HG03139 (cell line): ENCODE data around the gene CD84.
"Not testable (repeated sequence)": the region's sequence is repeated elsewhere in the genome, so short reads cannot be mapped to it uniquely, and the experiment has no call there.

Source experiments
- ATAC-seq: cut with Tn5 transposase; IDR thresholded peaks from one replicate; pipeline ENCODE4 v1.9.1; 2021; ENCODE audit not compliant: unreplicated experiment

Gene CD84

DNA sequence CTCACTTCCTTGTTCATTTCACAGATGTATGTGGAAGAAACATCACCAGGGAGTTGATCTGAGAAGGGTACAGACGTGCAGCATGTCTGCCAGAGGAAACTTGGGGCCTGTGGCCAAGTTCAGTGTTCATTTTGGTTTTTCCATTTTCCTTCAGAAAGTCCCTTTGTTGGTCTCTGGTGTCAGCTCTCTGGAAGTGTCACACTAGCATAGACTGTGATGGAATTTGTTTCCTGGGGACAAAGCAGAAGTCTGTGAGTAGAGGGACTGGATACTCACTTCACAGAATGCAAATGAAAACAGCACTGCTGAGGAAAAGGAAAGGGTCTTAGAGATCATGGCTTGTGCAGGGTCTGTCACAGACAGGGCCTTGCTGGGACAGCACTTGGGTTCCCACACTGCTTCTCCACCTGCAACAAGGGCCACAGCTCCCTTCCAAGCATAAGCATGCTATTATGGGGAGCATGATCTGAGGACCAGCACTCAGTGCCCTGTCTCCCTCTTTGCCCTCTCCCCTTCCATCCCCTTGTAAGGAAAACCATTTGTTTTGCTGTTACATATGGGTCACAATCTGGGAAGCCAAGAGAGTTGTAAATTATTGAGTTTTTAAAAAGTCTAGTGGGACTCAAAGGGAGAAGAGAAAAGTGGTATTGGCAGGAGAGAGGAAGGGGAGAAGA, 31.4 kb upstream of the CD84 start:
- ATAC-seq = no peak

DNA sequence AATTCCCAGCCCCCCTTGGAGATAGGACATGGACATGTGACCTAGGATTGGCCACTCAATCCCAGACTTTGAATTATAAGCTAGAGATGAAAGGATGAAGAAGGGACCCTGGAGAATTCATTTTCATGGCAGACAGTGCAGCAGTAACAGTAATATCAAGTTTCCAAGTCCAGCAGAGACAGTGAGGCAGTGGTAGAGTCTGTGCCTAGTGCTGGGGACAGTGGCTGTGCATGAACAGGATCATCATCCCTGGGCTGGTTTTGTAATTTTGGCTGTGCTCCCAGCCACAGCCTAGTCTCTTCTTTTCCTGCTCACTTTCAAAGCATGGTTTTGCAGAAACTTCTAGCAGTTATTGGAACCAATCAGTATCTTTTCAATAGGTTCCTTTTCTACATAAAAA, 29.6 kb upstream of the CD84 start:
- ATAC-seq = no peak

DNA sequence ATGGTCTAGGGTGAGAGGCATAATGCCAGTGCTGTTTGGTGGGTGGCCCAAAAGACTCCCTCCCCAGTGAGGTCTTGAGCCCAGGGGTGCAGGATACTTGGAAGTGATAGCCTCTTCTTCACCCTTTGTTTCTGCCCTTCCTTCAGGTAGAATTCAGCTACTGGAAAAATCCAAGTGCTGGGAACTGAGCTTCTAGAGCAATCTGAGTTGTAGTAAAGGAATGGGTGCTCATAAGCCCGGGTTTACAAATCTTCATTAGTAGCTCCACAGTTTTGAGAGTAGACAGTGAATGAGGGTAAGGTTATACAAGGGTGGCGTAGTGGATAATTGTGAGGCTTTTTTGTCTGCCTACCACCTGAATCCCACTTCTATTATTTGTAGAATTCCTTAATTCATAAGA, 29.2 kb upstream of the CD84 start:
- no peak for ATAC-seq

DNA sequence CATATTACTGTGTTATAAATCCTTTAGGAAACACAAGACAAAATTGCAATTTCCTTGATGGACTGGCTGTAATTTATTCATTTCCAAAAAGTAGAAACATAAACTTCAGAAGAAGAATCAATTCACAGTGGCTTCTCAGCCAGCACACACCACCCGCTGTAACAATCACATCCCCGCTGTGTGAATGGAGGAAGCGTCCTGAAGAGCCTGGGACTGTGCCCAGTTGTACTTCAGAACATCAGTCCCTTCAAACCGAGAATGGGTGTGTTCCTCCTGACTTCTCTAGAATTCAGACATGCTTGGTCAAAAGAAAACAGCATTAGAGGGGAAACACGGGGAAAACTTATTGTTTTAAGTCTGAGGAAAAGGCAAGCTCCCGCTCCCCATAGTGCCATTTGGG, 28.8 kb upstream of the CD84 start:
- ATAC-seq = no peak

DNA sequence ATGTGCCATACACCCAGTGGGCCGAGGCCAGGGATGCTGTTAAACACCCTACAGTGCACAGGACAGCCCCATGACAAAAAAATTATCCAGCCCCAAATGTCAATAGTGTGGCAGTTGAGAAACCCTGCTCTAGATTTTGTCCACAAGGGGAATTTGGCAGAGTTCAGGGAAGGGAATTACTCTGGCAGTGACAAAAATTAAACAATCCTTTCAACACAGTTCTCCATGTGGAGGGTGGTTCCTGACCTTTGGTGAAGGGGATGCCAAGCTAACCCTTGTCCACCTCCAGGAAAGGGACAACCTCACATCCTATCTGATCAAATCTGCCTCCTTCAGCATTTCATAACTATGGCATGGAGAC, 28.4 kb upstream of the CD84 start:
- no peak for ATAC-seq

DNA sequence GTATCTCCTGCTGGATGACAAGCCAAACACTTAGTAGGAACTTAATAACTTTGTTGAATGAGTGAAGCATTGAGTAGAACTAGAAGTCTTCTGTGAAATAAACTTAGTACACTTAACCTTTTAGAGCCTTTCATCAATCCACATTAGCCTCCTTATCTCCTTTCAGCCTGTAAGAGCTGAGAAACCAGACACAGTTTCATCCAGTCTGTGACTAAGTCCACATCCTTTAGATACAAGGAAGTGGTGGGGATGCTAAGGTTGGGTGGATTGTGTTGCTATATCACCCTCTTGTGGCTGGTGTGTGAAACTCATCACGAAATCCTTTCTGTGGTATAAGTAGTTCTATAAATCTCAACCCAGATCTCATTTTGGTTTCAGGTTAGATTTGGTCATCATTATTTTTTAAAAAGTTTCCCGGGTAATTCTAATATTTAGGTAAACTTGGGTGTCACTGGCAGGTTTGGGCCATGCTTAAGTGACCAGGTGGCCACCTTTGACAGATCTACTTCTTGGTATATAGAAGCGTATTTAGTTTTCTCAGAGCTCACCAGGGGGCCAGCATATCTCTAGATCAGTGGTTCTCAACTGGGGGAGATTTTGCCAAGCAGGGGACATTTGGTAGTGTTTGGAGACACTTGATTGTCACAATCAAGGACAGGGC, 27.8 kb upstream of the CD84 start:
- ATAC-seq = peak; percentile 56

DNA sequence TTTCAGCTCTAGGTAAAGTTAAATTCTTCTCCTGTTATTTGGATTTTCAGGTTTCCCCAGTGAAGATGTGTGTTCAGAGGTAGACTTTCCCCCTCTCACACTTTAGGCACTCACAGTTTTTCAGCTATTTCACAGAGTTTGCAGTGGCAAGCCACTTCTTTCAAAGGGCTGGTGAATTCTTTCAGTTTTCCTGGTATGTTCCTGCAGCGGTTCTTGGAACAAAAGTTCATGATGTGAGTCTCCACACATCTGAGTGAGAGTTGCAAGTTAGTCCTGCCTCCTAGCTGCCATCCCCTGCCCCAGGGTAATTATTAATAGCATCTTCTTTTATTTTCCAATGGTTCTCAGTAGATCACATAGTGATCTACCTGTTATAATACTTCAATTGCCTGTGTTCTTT, 27.3 kb upstream of the CD84 start:
- ATAC-seq = no peak

DNA sequence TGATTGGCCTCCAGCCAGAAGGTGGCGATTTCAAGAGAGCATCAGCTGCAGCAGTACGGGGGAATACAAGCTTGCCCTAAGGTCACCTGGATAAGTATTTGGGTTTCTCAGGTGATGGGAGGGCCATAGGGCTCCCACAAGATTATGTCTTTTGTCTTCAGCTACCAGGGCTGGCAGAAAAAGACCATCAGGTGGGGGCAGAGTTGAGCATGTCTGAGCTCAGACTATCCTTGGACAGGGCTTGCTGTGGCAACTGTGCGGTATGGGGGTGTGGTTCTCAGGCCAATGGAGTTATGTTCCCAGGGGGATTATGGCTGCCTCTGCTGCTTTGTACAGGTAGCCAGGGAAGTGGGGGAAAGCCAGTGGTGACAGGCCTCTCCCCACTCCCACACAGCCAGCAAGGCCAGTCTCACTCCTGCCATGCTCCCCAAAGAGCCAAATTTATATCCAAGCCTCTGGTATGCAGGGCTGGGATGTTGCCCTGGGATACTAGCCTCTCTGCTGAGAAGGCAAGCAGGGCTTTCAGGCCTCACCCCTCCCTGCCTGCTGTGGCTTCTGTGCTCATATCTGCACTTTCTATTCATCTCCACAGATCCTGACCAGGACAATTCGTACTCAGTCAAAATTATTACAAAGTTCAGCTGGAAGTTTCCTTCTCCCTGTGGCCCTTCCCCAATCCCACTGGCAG, 26.6 kb upstream of the CD84 start:
- no peak for ATAC-seq

DNA sequence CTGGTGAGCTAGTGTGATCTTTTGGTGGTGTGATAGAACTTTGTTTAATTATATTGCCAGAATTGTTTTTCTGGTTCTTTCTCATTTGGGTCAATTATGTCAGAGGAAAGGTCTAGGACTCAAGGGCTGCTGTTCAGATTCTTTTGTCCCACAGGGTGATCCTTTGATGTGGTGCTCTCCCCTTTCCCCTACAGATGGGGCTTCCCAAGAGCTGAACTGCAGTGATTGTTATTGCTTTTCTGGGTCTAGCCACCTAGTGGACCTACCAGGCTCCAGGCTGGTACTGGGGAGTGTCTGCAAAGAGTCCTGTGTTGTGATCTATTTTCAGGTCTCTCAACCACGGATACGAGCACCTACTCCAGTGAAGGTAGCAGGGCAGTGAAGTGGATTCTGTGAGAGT, 25.9 kb upstream of the CD84 start:
- no peak for ATAC-seq

DNA sequence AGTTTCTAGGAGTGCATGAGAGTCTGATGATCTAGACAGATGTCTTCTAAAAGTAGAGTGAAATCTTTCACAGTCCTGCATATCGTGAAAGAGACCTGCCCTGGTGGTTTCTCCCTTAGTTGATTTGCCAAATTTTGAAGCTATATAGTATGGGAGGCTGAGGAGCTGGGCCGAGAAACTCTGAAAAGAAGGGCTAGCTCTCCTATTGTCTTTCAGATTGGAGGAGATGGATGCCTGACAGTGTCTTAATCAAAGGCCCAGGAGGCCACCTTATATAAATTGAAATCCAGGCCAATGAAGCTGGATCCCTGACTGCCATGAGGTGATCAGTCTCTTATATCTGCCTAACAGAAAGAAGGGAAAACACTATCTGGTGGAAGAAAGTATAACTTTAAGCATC, 18.4 kb upstream of the CD84 start:
- no peak for ATAC-seq

DNA sequence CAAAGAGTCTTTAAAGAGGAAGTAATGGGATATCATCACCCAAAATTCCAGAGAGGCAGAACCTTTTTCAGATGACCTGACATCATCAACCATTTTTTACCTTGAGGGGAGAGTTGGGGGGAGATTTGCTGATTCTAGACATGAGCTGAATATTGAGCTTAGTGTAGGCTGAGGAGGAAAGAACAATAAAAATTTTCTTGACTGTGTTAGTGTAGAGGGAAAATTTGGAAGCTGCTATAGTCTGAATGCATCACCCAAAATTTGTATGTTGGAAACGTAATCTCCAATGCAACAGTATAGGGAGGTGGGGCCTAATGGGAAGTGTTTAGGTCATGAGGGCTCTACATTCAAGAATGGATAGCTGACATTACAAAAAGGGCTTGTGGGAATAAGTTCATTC, 17.8 kb upstream of the CD84 start:
- ATAC-seq = no peak

DNA sequence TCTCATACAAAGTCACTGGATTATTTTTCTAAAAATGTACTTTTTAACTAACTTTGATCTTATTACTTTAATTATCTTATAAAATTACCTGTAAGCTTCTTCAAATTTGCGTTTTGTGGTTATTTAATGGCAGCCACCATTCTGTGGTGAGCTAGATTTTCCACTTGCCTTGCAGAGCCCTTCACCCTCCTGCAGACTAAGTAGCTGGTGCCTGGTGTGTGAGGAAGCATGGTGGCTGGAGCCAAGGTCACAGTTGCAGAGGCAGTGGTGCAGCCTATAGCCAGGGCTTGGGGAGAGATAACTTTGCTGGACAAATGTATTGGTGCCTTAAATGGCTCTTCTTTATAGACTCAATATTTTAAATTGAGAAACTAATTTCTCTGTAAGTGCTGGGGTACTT, 11.2 kb upstream of the CD84 start:
- ATAC-seq = no peak

DNA sequence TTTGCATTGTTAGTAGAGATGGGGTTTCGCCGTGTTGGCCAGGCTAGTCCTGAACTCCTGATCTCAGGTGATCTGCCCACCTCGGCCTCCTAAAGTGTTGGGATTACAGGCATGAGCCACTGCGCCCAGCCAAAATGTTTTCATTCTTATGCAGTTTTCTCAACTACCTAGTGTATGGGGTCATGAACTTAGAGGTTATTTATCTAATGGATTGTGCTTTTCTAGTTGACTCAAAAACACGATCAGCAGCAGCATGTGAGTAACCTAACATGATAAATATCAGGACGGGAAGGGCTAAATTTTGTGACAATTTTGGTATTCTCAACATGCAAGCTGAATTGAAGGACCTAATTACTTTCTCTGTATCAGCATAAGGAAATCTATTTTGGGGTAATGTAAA, 9.2 kb upstream of the CD84 start:
- ATAC-seq = no peak

DNA sequence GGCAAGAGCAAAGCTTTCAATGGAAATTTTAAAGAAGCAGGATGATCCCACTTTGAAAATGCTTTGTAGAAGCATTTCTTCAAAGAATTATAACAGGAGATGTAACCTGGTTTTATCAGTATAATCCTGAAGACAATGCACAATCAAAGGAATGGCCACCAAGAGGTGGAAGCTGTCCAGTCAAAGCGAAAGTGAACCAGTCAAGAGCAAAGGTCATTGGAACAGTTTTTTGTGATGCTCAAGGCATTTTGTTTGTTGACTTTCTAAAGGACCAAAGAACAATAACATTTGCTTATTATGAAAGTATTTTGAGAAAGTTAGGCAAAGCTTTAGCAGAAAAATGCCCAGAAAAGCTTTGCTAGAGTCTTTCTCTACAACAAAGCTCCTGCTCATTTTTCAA, 5.5 kb upstream of the CD84 start:
- ATAC-seq = no peak

DNA sequence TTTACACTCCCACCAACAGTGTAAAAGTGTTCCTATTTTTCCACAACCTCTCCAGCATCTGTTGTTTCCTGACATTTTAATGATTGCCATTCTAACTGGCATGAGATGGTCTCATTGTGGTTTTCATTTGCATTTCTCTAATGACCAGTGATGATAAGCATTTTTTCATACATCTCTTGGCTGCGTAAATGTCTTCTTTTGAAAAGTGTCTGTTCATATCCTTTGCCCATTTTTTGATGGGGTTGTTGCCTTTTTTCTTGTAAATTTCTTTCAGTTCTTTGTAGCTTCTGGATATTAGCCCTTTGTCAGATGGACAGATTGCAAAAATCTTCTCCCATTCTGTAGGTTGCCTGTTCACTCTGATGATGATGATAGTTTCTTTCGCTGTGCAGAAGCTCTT, 3.7 kb upstream of the CD84 start:
- ATAC-seq = not testable (repeated sequence)

DNA sequence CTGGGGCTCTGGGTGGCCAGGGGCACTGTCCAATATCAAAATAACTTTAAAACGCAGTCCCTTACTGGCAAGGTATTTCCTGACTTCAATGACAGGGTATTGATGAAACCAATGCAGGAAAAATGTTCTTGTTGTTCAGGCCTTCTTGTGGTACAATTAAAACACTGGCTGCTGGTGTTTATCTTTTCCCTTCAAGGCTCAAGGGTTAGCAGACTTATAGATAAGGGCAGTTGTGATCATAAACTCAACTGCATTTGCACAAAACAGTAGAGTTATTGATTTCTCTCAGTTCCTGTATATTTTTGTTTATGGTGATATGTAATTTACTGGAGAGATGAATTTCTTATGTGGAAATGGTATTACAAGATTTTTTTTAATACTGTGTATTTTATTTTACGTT, 2.7 kb upstream of the CD84 start:
- no peak for ATAC-seq

DNA sequence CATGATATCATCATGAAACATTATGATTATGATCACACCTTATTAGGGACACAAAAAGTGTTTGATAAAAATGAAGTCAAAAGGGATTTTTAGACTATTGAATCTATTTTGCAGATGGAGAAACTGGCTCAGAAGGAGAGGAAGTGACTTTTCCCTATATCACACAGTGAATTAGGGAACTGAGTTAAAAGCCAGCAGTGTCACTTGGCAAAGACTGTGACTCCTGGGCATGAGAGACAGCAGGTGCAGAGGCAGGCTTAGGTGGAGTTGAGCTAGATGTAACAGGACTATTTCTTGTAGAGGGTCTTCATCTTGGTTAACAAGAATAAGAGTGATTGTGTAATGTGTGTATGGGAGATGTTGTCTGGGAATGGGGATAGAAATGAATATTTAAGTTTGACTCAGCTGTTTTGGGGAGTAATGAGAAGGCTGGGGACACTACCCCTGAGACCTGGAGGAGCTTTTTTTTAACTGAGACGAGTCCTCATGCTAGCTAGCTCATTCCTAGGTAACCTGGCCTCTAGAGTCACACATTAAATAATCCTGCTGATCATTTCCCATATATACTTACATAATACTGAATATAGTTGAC, 1.0 kb upstream of the CD84 start:
- no peak for ATAC-seq

DNA sequence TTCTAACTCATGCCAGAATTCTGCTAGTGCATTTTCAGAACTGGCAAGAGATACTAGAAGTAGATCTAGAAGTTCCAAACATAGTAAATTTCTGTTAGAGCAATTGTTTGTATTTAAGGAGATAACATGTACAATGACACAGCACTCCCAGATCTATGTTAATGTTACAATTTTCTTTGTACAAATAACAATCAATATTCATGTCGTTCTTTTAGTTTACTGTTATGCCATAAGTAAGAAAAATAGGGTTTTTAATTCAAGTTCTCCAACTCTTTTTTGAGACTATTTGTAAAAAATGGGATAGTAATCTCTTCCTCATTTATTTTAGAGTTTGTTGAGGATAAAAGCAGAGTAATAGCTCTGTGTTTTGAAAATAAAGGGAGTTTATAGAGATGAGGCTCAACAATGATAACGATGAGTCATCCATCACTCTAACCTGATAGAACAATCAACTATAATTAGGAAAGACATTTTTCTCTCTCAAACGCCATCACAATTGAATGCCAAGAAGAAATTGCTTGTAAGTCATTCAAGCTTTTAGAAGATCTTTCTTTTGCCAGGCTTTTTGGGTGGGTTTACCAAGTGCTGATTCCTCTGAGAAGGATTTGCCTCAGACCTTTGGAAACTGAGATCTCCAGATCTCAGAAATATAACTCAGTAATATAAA, 638 bp downstream of the CD84 start:
- ATAC-seq = no peak

DNA sequence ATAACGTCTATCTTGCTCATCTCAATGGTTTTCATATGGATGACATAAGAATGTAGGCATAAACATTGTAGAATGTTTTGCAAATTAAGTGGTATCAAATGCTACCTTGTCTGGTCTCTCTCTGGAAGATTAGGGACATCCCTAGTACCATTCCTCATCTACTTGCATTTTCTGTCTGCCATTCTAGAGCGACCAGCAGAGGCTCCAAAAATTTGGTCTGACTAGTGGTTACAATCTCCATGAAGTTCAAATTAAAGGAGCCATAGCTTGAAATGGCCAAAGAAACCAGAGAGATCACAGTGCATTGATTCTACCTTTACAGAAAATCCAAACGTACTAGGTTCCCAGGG, 1.1 kb downstream of the CD84 start:
- ATAC-seq = no peak

DNA sequence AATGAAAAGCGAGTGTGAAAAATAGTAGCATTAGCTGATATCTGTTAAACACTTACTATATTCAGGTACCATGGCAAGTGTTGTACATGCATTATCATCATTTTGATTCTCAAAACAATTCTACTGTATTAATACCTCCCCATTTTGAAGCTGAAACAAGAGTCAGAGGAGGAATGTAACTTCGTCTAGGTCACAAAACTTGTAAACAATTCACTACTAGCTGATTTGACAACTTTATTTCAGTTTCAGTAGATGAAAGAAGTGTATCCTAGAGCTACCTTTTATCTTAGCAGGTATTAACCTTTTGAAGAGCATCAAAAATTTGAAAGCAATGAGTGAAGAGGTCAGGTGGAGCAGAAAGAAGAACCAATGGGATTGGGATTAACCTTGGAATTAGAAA, 1.6 kb downstream of the CD84 start:
- no peak for ATAC-seq

DNA sequence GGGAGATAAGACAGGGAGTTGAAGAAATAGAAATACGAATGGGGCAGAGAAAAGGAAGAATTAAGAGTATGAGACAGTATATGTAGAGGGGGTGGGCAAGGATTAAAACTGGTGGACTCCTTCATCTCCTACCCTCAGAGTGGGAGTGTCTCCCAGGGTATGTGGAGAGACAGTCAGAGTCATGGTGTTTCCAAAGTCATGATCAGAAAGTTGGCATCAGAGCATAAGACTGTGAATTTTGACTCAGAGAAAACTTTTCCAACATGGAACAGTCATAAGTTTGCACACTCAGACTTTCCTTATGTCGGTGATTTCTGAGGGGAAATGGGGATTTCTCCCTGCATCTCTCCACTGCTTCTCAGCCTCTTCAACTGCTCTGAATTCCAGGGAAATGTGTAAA, 2.4 kb downstream of the CD84 start:
- no peak for ATAC-seq

DNA sequence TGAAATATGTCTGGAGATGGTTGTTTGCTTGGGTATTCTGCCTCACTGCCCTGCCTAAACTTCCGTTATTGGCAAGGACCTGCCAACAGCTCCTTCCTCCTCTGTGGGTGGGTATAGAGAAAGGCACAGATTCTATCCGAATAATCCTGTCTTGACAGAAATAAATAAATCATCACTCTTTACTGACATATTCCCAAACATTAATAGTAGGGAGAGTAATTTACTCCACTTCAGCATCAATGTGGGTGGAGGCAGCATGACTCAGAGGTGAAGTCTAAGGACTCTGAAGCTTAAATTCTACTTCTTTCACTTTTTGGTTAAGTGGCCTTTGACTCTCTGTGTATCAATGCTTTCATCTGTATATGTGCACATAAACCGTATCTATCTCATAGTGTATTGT, 2.9 kb downstream of the CD84 start:
- no peak for ATAC-seq
